CD4-positive, alpha-beta T cell (primary cell): ENCODE data around the gene GRID1. TPM values are rescaled to one million over a fixed set of nuclear protein-coding genes. Genes with fewer than 3 reads are reported as not detected.

Source experiments
- ATAC-seq: fragments of 200-7000 bp; cut with Tn5 transposase; one replicate; pipeline ENCODE4 v1.10.0; 2022; ENCODE audit warnings: mild to moderate bottlenecking; ENCODE audit not compliant: poor library complexity
- CTCF ChIA-PET: fragments of 350-600 bp; sonication (Branson Sonifier 250); formaldehyde crosslinking; loops from one replicate; lab custom pipeline; 2021; ENCODE audit warnings: antibody characterized with exemption, inconsistent platforms; lab: Charles Lee
- POLR2A ChIA-PET: fragments of 350-600 bp; sonication (Branson Sonifier 250); formaldehyde crosslinking; loops from one replicate; lab custom pipeline; 2021; ENCODE audit warnings: antibody characterized with exemption, inconsistent platforms; lab: Charles Lee
- DNase-seq, 14 experiments: peaks; one replicate each; pipeline ENCODE4 v3.0.0-alpha.2; 2013 to 2020; ENCODE audit warnings: mixed read lengths in 2 of 14
- H3K27ac ChIP-seq, 2 donors: one replicate each; pipeline versions ENCODE4 v1.5.1 to v1.7.0; 2013; ENCODE audit warnings: low read length in 2 of 2, low read depth in 1 of 2, mild to moderate bottlenecking in 1 of 2
- H3K27me3 ChIP-seq, 2 experiments: 1 replicate in 1 of 2; 2 replicates in 1 of 2; pipeline versions ENCODE4 v1.6.1 to v1.7.0; 2013; ENCODE audit warnings: low read length in 2 of 2, control low read depth in 1 of 2, mild to moderate bottlenecking in 1 of 2, moderate library complexity in 1 of 2; ENCODE audit not compliant: insufficient read depth in 2 of 2, control insufficient read depth in 1 of 2
- H3K36me3 ChIP-seq: one replicate; pipeline ENCODE4 v1.6.1; 2013; ENCODE audit warnings: low read length, control low read depth; ENCODE audit not compliant: insufficient read depth
- H3K4me1 ChIP-seq: one replicate; pipeline ENCODE4 v1.6.1; 2013; ENCODE audit warnings: low read length, control low read depth; ENCODE audit not compliant: insufficient read depth
- H3K4me3 ChIP-seq: one replicate; pipeline ENCODE4 v1.5.1; 2013; ENCODE audit warnings: mild to moderate bottlenecking, low read length, moderate library complexity
- H3K9me3 ChIP-seq, 2 experiments: 1 replicate in 1 of 2; 2 replicates in 1 of 2; pipeline versions ENCODE4 v1.6.1 to v1.7.0; 2013; ENCODE audit warnings: low read length in 2 of 2, mild to moderate bottlenecking in 2 of 2, control low read depth in 1 of 2, moderate library complexity in 1 of 2; ENCODE audit not compliant: control insufficient read depth in 1 of 2, insufficient read depth in 1 of 2
- H3K27ac Mint-ChIP-seq: one replicate; pipeline ENCODE4 v1.8.0; 2020; ENCODE audit warnings: mixed read lengths
- H3K27me3 Mint-ChIP-seq: one replicate; pipeline ENCODE4 v1.8.0; 2021; ENCODE audit warnings: mixed read lengths
- H3K36me3 Mint-ChIP-seq: one replicate; pipeline ENCODE4 v1.8.0; 2021; ENCODE audit warnings: low read depth, mixed read lengths
- H3K4me1 Mint-ChIP-seq: one replicate; pipeline ENCODE4 v1.8.0; 2021; ENCODE audit warnings: low read depth, mixed read lengths
- H3K4me3 Mint-ChIP-seq: one replicate; pipeline ENCODE4 v1.8.0; 2020; ENCODE audit warnings: mild to moderate bottlenecking, mixed read lengths
- H3K9me3 Mint-ChIP-seq: one replicate; pipeline ENCODE4 v1.8.0; 2020; ENCODE audit warnings: mixed read lengths
- CTCF ChIP-seq: fragments of 200-600 bp; IDR thresholded peaks from one replicate; pipeline ENCODE4 v1.8.0; 2022; ENCODE audit warnings: antibody characterized with exemption, mild to moderate bottlenecking
- intact Hi-C, 2 experiments: fragments of 100-400 bp; cut with DNase I in 1 of 2; cut with micrococcal nuclease in 1 of 2; formaldehyde crosslinking; loops; one replicate each; pipeline versions ENCODE4 v1.15.1 to v1.9.0; 2023 to 2025; cut with DNase I, micrococcal nuclease
- total RNA-seq, 174 experiments: library from RNA in 2 of 174; stranded (reverse) in 2 of 174; gene quantifications; one replicate each; pipeline ENCODE4 v1.2.3 and lab custom pipeline; 2021 to 2026

The GRID1 gene
- total RNA-seq, 2 experiments from 2014 or later: not detected

GRCh38 chr10:86022906-86023305 is 343.7 kb downstream of the GRID1 start:
- Mint-ChIP-seq H3K9me3 (no peaks in the 10 kb centered on the region), H3K27ac (no peak overlapping the region), H3K4me3 (no peak overlapping the region), H3K36me3 (no peaks in the 10 kb centered on the region), H3K4me1 (peaks cover under 1% of the 10 kb centered on the region), H3K27me3 (no peaks in the 10 kb centered on the region)
- intact Hi-C loops: no loop called here
- no peaks in the 10 kb centered on the region for H3K27me3 ChIP-seq
- CTCF ChIA-PET: no interaction called here
- POLR2A ChIA-PET: no interaction called here
- no peaks in the 10 kb centered on the region for H3K36me3 ChIP-seq
- no peak overlapping the region for H3K4me3 ChIP-seq
- DNase-seq (no peak), ATAC-seq (no peak)
- H3K27ac ChIP-seq: no peak overlapping the region
- no peaks in the 10 kb centered on the region for H3K9me3 ChIP-seq
- TF ChIP-seq CTCF: no peak
- peaks cover 4% of the 10 kb centered on the region for H3K4me1 ChIP-seq

- Mint-ChIP-seq H3K9me3 (no peaks in the 10 kb centered on the region), H3K4me1 (peaks cover 5% of the 10 kb centered on the region), H3K36me3 (no peaks in the 10 kb centered on the region), H3K4me3 (no peak overlapping the region), H3K27ac (no peak overlapping the region), H3K27me3 (no peaks in the 10 kb centered on the region)
- Histone ChIP-seq H3K4me1 (peaks cover 5% of the 10 kb centered on the region), H3K9me3 (no peaks in the 10 kb centered on the region), H3K4me3 (no peak overlapping the region), H3K36me3 (no peaks in the 10 kb centered on the region), H3K27ac (no peak overlapping the region), H3K27me3 (no peaks in the 10 kb centered on the region)
- ChIA-PET POLR2A (no interaction called here), CTCF (no interaction called here)
- DNase-seq (no peak), ATAC-seq (no peak)
- no peak for TF ChIP-seq CTCF
- intact Hi-C loops: no loop called here
Observed at GRCh38 chr10:86020134-86020533, 346.5 kb downstream of the GRID1 start.

GRCh38 chr10:86019141-86019540 is 347.5 kb downstream of the GRID1 start:
- ATAC-seq: no peak
- H3K27me3 Mint-ChIP-seq: no peaks in the 10 kb centered on the region
- peaks cover 5% of the 10 kb centered on the region for H3K4me1 Mint-ChIP-seq
- no peak for DNase-seq
- Histone ChIP-seq H3K27me3 (no peaks in the 10 kb centered on the region), H3K36me3 (no peaks in the 10 kb centered on the region), H3K4me1 (peaks cover 5% of the 10 kb centered on the region), H3K27ac (no peak overlapping the region), H3K4me3 (no peak overlapping the region), H3K9me3 (no peaks in the 10 kb centered on the region)
- no peaks in the 10 kb centered on the region for H3K36me3 Mint-ChIP-seq
- no peaks in the 10 kb centered on the region for H3K9me3 Mint-ChIP-seq
- no peak for TF ChIP-seq CTCF
- H3K4me3 Mint-ChIP-seq: no peak overlapping the region
- POLR2A ChIA-PET: no interaction called here
- CTCF ChIA-PET: no interaction called here
- H3K27ac Mint-ChIP-seq: no peak overlapping the region
- intact Hi-C loops: no loop called here
